B cell (primary cell): ENCODE results near the gene KMT2C. TPM values are rescaled to one million over a fixed set of nuclear protein-coding genes. Genes with fewer than 3 reads are reported as not detected.

ENCODE experiments used
- ATAC-seq: fragments of 200-7000 bp; cut with Tn5 transposase; one replicate; pipeline ENCODE4 v1.10.0; 2021; ENCODE audit warnings: low read depth, mild to moderate bottlenecking, moderate number of reproducible peaks, moderate library complexity
- CTCF ChIA-PET: fragments of 350-600 bp; sonication (Branson Sonifier 250); formaldehyde crosslinking; loops from one replicate; lab custom pipeline; 2021; ENCODE audit warnings: antibody characterized with exemption, inconsistent platforms; lab: Charles Lee
- POLR2A ChIA-PET: fragments of 350-600 bp; sonication (Branson Sonifier 250); formaldehyde crosslinking; loops from one replicate; lab custom pipeline; 2021; ENCODE audit warnings: antibody characterized with exemption; lab: Charles Lee
- DNase-seq: peaks from one replicate; pipeline ENCODE4 v3.0.0; 2013
- H2AFZ ChIP-seq: 2 replicates; pipeline ENCODE4 v1.6.1; 2012; ENCODE audit warnings: mild to moderate bottlenecking, low read depth, low read length; ENCODE audit not compliant: insufficient read depth, poor library complexity, severe bottlenecking
- H3K27ac ChIP-seq, 2 donors: 1 replicate in 1 of 2; 2 replicates in 1 of 2; pipeline ENCODE4 v1.5.1; 2012 to 2013; ENCODE audit warnings: low read length in 2 of 2, mild to moderate bottlenecking in 2 of 2, moderate library complexity in 1 of 2
- H3K27me3 ChIP-seq, 4 experiments: fragments of 200-600 bp in 1 of 4; sonication (generic) in 1 of 4; replicated peaks in 1 of 4; 1 replicate in 2 of 4; 2 replicates in 2 of 4; pipeline versions ENCODE4 v1.6.1 to v1.7.0; 2013 to 2016; ENCODE audit warnings: low read length in 3 of 4, mild to moderate bottlenecking in 2 of 4, mixed read lengths in 1 of 4, moderate library complexity in 1 of 4; ENCODE audit not compliant: insufficient read depth in 4 of 4, control insufficient read depth in 3 of 4; ENCODE audit errors: control extremely low read depth in 1 of 4
- H3K36me3 ChIP-seq, 2 experiments: replicated peaks in 1 of 2; 1 replicate in 1 of 2; 2 replicates in 1 of 2; pipeline versions ENCODE4 v1.6.1 to v1.7.1; 2013; ENCODE audit warnings: low read length in 1 of 2; ENCODE audit not compliant: insufficient read depth in 2 of 2, control insufficient read depth in 1 of 2; ENCODE audit errors: control extremely low read depth in 1 of 2, extremely low read depth in 1 of 2
- H3K4me1 ChIP-seq, 2 donors: fragments of 200-600 bp in 1 of 2; sonication (generic) in 1 of 2; 1 replicate in 1 of 2; 2 replicates in 1 of 2; pipeline versions ENCODE4 v1.5.1 to v1.6.1; 2013 to 2017; ENCODE audit warnings: low read length in 2 of 2; ENCODE audit not compliant: control insufficient read depth in 2 of 2, insufficient read depth in 2 of 2
- H3K4me2 ChIP-seq: replicated peaks from 2 replicates; pipeline ENCODE3; 2012; ENCODE audit warnings: mild to moderate bottlenecking, low read depth, low read length; ENCODE audit not compliant: poor library complexity, severe bottlenecking
- H3K4me3 ChIP-seq, 5 experiments: fragments of 200-600 bp in 1 of 5; sonication (generic) in 1 of 5; 1 replicate in 3 of 5; 2 replicates in 2 of 5; pipeline versions ENCODE4 v1.5.1 to v1.7.0; 2011 to 2016; ENCODE audit warnings: low read length in 4 of 5, mild to moderate bottlenecking in 4 of 5, low read depth in 2 of 5, control low read depth in 1 of 5, moderate library complexity in 1 of 5; ENCODE audit not compliant: insufficient read depth in 1 of 5; ENCODE audit errors: control extremely low read depth in 1 of 5, extremely low read depth in 1 of 5
- H3K79me2 ChIP-seq: fragments of 200-600 bp; sonication (generic); one replicate; pipeline ENCODE4 v1.6.0; 2016; ENCODE audit warnings: low read length; ENCODE audit not compliant: control insufficient read depth, insufficient read depth
- H3K9ac ChIP-seq: fragments of 200-600 bp; sonication (generic); 2 replicates; pipeline ENCODE4 v1.6.1; 2017; ENCODE audit warnings: mild to moderate bottlenecking, low read length, moderate library complexity
- H3K9me3 ChIP-seq, 3 donors: one replicate each; pipeline versions ENCODE4 v1.6.1 to v1.7.1; 2013; ENCODE audit warnings: low read length in 2 of 3; ENCODE audit not compliant: control insufficient read depth in 2 of 3, insufficient read depth in 1 of 3; ENCODE audit errors: control extremely low read depth in 1 of 3
- H4K20me1 ChIP-seq: 2 replicates; pipeline ENCODE4 v1.6.0; 2012; ENCODE audit warnings: mild to moderate bottlenecking, low read length; ENCODE audit not compliant: insufficient read depth, control insufficient read depth, poor library complexity, severe bottlenecking
- H3K27ac Mint-ChIP-seq: one replicate; pipeline ENCODE4 v1.8.0; 2021; ENCODE audit warnings: mixed read lengths
- H3K27me3 Mint-ChIP-seq: one replicate; pipeline ENCODE4 v1.8.0; 2021; ENCODE audit warnings: mixed read lengths
- H3K4me1 Mint-ChIP-seq: one replicate; pipeline ENCODE4 v1.8.0; 2021; ENCODE audit warnings: mixed read lengths
- H3K4me3 Mint-ChIP-seq: one replicate; pipeline ENCODE4 v1.8.0; 2021; ENCODE audit warnings: mixed read lengths
- H3K9me3 Mint-ChIP-seq: one replicate; pipeline ENCODE4 v1.8.0; 2022; ENCODE audit warnings: mixed read lengths; ENCODE audit not compliant: insufficient read depth
- CTCF ChIP-seq: fragments of 200-600 bp; IDR thresholded peaks from one replicate; pipeline ENCODE4 v1.8.0; 2022; ENCODE audit warnings: antibody characterized with exemption, mild to moderate bottlenecking
- EZH2 ChIP-seq: IDR thresholded peaks from 2 replicates; pipeline ENCODE4 v1.6.1; 2012; ENCODE audit warnings: borderline replicate concordance, low read depth, mild to moderate bottlenecking, moderate library complexity, low read length; ENCODE audit not compliant: insufficient read depth, poor library complexity, severe bottlenecking
- WGBS: methylation state at CpG from one replicate; pipeline ENCODE4 v1.1.5; 2013; ENCODE audit warnings: missing lambda C conversion rate; ENCODE audit not compliant: insufficient coverage; 5-methylcytosine and 5-hydroxymethylcytosine counted together
- intact Hi-C: fragments of 100-400 bp; cut with micrococcal nuclease; formaldehyde crosslinking; loops from one replicate; pipeline ENCODE4 v1.10.0; 2022
- polyA plus RNA-seq: library from polyadenylated mRNA; depleted of rRNA; stranded (reverse); fragments of >200 nt; gene quantifications from 2 replicates; pipeline ENCODE4 v1.2.3, GENCODE V29; 2012
- total RNA-seq, 2 donors: library from RNA; stranded (reverse); fragments of 120-200 nt in 1 of 2; gene quantifications; 1 replicate in 1 of 2; 2 replicates in 1 of 2; pipeline versions ENCODE4 v1.2.3 to v1.2.4, GENCODE V29; 2013 to 2022

The KMT2C gene
- total and polyA plus RNA-seq, 2 donors (not counting 1 experiment from before 2014, with no cell fraction given): 14.9 to 171 TPM

GRCh38 chr7:152463709-152464311 lies 28.0 kb upstream of the KMT2C start:
- ATAC-seq (peak; percentile 91), DNase-seq (peak; percentile 100)
- H3K4me2 ChIP-seq: peak overlapping the region; percentile 91
- H3K4me3 ChIP-seq: peak overlapping the region in 4 of 5 experiments; percentile 69 to 99 (median 86)
- peak overlapping the region; percentile 87 to 96 for H3K27ac ChIP-seq
- peak overlapping the region; percentile 96 for H3K9ac ChIP-seq
- H3K4me1 Mint-ChIP-seq: peaks cover 24% of the 10 kb centered on the region
- no peaks in the 10 kb centered on the region for H3K9me3 Mint-ChIP-seq
- intact Hi-C loops: loop anchor here (1.0 to 10.0 kb wide), 7 partner anchors 28 to 589 kb away; partner anchors contain the start of genes GALNT11, KMT2C, PRKAG2 and XRCC2
- H3K27me3 ChIP-seq: no peaks in the 10 kb centered on the region
- no peaks in the 10 kb centered on the region for H3K9me3 ChIP-seq
- POLR2A ChIA-PET: interaction anchor here (0.6 to 2.2 kb wide), 5 partner anchors 29 to 1237 kb away, joined by 3 to 25 read pairs (median 4); partner anchors contain the start of genes ABCF2 and KMT2C
- H3K36me3 ChIP-seq: no peaks in the 10 kb centered on the region
- H3K27ac Mint-ChIP-seq: peak overlapping the region; percentile 70
- H3K4me3 Mint-ChIP-seq: peak overlapping the region; percentile 96
- peak overlapping the region; percentile 100 for H2AFZ ChIP-seq
- CTCF ChIA-PET: no interaction called here
- H3K27me3 Mint-ChIP-seq: no peaks in the 10 kb centered on the region
- no peaks in the 10 kb centered on the region for H4K20me1 ChIP-seq
- WGBS: under 1% methylated on average over 58 of the region's 71 CpGs
- H3K4me1 ChIP-seq: peaks cover 20 to 24% of the 10 kb centered on the region in 2 donors
- no peak for TF ChIP-seq EZH2
- no peak for TF ChIP-seq CTCF
- H3K79me2 ChIP-seq: no peaks in the 10 kb centered on the region
